Loucy (cell line): ENCODE measurements around the gene CAMTA1.

Experiments
- H2AFZ ChIP-seq: fragments of 200-600 bp; sonication (generic); 2 replicates; pipeline ENCODE4 v1.6.0; 2016; ENCODE audit warnings: antibody characterized with exemption, mild to moderate bottlenecking, low read length, moderate library complexity
- H3F3A ChIP-seq: fragments of 200-600 bp; 2 replicates; pipeline ENCODE4 v1.6.0; 2016; ENCODE audit warnings: antibody characterized with exemption, low read depth, mild to moderate bottlenecking
- H3K27me3 ChIP-seq: fragments of 200-600 bp; sonication (generic); 2 replicates; pipeline ENCODE4 v1.6.1; 2014; ENCODE audit warnings: low read length, mild to moderate bottlenecking; ENCODE audit not compliant: insufficient read depth, poor library complexity, severe bottlenecking
- H3K36me3 ChIP-seq: fragments of 200-600 bp; sonication (generic); 2 replicates; pipeline ENCODE4 v1.6.1; 2016; ENCODE audit warnings: low read length; ENCODE audit not compliant: insufficient read depth
- H3K4me1 ChIP-seq: fragments of 200-600 bp; sonication (generic); 2 replicates; pipeline ENCODE4 v1.5.1; 2014; ENCODE audit warnings: low read length, mild to moderate bottlenecking; ENCODE audit not compliant: insufficient read depth, poor library complexity, severe bottlenecking
- H3K4me2 ChIP-seq: fragments of 200-600 bp; sonication (generic); 2 replicates; pipeline ENCODE4 v1.6.0; 2014; ENCODE audit warnings: antibody characterized with exemption, low read length, low read depth, mild to moderate bottlenecking; ENCODE audit not compliant: poor library complexity, severe bottlenecking
- H3K4me3 ChIP-seq: fragments of 200-600 bp; sonication (generic); 2 replicates; pipeline ENCODE4 v1.5.1; 2014; ENCODE audit warnings: low read length, mild to moderate bottlenecking, mixed read lengths; ENCODE audit not compliant: poor library complexity, severe bottlenecking
- H3K79me2 ChIP-seq: fragments of 200-600 bp; sonication (generic); 2 replicates; pipeline ENCODE4 v1.6.1; 2014; ENCODE audit warnings: low read length; ENCODE audit not compliant: insufficient read depth
- H3K9ac ChIP-seq: fragments of 200-600 bp; sonication (generic); 2 replicates; pipeline ENCODE4 v1.6.0; 2014; ENCODE audit warnings: mild to moderate bottlenecking, low read depth, low read length, moderate library complexity; ENCODE audit not compliant: poor library complexity, severe bottlenecking
- H3K9me2 ChIP-seq: fragments of 200-600 bp; sonication (generic); replicated peaks from 2 replicates; pipeline ENCODE4 v1.6.1; 2016; ENCODE audit warnings: low read depth, low read length, mixed read lengths
- H3K9me3 ChIP-seq: fragments of 200-600 bp; sonication (generic); 2 replicates; pipeline ENCODE4 v1.6.1; 2014; ENCODE audit warnings: mild to moderate bottlenecking, antibody characterized with exemption, low read length, low read depth; ENCODE audit not compliant: insufficient read depth
- H4K20me1 ChIP-seq: fragments of 200-600 bp; sonication (generic); 2 replicates; pipeline ENCODE4 v1.6.0; 2014; ENCODE audit warnings: antibody characterized with exemption, low read length, mild to moderate bottlenecking; ENCODE audit not compliant: insufficient read depth, poor library complexity, severe bottlenecking
- EZH2phosphoT487 ChIP-seq: fragments of 200-600 bp; IDR thresholded peaks from 2 replicates; pipeline ENCODE4 v1.6.1; 2018; ENCODE audit warnings: antibody characterized with exemption, mild to moderate bottlenecking, moderate library complexity, borderline replicate concordance
- TF ChIP-seq, protein P1 (sequence below): fragments of 200-600 bp; sonication (generic); conservative IDR thresholded peaks from 2 replicates; pipeline ENCODE4 v1.5.1; 2014; ENCODE audit warnings: mild to moderate bottlenecking, antibody characterized with exemption, low read length

CAMTA1 gene

DNA sequence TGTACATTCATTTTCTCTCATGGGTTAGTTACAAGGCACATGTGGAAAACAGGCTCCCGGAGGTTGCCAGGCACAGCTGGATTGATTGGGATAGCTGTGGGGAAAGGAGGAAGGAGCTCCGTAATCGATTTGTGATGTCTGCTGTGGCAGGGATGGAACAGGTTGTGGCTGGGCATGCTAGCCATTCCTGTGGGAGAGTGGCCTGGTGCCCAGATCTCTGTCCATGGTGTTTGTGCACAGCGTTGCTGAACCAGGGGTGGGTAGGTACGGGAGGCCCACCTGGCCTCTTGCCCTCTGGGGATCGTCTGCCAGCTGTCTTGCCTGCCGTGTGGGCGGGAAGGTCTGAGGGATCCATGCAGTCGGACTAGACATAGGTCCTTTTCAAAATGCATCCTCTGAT is 683.0 kb downstream of the CAMTA1 start:
- H4K20me1 ChIP-seq, result no peaks in the 10 kb centered on the region
- no peak overlapping the region for H3K4me2 ChIP-seq
- no peaks in the 10 kb centered on the region; the same call in 1 of the 2 replicates for H3K9me3 ChIP-seq
- no peaks in the 10 kb centered on the region for H3F3A ChIP-seq
- TF ChIP-seq EZH2phosphoT487, result no peak
- TF ChIP-seq, protein P1, sequence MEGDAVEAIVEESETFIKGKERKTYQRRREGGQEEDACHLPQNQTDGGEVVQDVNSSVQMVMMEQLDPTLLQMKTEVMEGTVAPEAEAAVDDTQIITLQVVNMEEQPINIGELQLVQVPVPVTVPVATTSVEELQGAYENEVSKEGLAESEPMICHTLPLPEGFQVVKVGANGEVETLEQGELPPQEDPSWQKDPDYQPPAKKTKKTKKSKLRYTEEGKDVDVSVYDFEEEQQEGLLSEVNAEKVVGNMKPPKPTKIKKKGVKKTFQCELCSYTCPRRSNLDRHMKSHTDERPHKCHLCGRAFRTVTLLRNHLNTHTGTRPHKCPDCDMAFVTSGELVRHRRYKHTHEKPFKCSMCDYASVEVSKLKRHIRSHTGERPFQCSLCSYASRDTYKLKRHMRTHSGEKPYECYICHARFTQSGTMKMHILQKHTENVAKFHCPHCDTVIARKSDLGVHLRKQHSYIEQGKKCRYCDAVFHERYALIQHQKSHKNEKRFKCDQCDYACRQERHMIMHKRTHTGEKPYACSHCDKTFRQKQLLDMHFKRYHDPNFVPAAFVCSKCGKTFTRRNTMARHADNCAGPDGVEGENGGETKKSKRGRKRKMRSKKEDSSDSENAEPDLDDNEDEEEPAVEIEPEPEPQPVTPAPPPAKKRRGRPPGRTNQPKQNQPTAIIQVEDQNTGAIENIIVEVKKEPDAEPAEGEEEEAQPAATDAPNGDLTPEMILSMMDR, result no peak
- no peak overlapping the region for H3K9ac ChIP-seq
- no peaks in the 10 kb centered on the region for H3K27me3 ChIP-seq
- no peaks in the 10 kb centered on the region for H3K36me3 ChIP-seq
- no peak overlapping the region for H3K4me3 ChIP-seq
- H2AFZ ChIP-seq, result no peak overlapping the region
- no peaks in the 10 kb centered on the region for H3K79me2 ChIP-seq
- no peaks in the 10 kb centered on the region for H3K4me1 ChIP-seq
- H3K9me2 ChIP-seq, result no peaks in the 10 kb centered on the region

DNA sequence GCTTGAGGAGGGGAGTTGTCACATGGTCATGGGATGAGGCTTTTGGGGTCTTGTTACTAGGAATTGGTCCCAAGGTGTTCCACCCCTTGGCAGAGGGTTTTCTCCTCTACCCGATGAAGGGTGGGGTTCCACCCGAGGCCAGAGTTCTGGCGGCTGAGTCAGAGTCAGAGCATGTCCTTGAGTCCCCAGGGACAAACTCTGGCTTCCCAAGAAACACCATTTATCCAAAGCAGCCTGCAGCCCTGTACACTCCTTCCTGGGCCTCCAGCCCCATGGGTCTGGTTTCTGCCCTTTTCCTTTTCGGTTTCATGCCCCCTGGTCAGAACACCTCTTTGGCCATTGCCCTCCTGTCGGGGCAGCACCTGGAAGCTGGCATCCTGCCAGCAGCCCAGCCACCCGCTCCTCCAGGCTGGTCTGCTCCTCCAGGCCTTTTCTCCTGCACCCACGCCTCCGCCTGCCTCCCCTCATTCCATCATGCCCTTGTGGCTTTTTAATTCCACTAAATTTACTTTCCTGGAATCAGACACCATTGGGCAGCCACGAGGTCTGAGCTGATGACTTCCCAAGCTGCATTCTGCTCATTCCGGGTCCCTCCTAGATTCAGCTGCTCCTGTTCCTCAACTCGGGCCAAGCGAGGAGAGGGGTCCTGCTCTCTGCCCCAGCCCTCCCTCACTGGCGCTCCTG is 684.1 kb downstream of the CAMTA1 start:
- Histone ChIP-seq H3K36me3 (no peaks in the 10 kb centered on the region), H3K4me1 (no peaks in the 10 kb centered on the region), H3K9me3 (no peaks in the 10 kb centered on the region; the same call in 1 of the 2 replicates), H3K4me2 (no peak overlapping the region), H3K27me3 (no peaks in the 10 kb centered on the region), H4K20me1 (no peaks in the 10 kb centered on the region), H2AFZ (no peak overlapping the region), H3K9me2 (no peaks in the 10 kb centered on the region), H3K4me3 (no peak overlapping the region), H3K79me2 (no peaks in the 10 kb centered on the region), H3K9ac (no peak overlapping the region), H3F3A (no peaks in the 10 kb centered on the region)
- TF ChIP-seq, protein P1, result no peak
- TF ChIP-seq EZH2phosphoT487, result no peak

DNA sequence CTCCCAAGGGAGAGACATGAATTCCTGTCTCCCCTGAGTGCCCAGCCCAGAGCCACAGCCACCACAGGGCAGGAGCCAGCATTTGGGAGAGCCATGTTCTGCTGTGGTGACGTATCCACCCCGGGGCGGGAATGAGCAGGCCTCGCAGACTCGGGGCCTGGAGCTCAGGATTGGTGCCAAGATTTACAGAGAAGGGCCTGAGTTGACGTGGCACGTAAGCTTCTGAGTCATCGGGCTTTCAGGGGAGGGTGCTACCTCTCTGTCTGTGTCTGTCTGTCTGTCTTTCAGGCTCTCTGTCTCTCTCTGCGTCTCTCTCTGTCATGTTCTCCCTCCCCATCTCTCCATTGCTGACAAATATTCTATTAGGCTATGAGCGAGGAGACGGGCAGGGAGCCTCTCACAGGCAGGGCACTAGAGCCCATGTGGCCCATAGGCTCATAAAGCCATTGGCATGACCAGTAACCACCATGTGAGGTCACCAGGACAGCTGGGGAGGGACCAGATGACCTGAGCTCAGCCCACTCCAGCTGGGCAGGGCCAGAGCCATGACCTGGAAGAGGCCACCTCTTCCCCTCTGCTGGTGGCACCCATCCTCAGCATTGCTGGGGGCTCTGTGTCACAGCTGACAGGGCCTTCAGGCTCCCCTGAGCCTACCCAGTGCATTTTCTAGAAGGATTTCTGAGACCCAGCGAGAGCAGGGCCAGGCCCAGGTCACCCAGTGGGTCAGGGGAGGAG is 685.8 kb downstream of the CAMTA1 start:
- no peaks in the 10 kb centered on the region for H3K9me2 ChIP-seq
- no peak overlapping the region for H3K4me3 ChIP-seq
- no peaks in the 10 kb centered on the region for H3K79me2 ChIP-seq
- no peaks in the 10 kb centered on the region; the same call in 1 of the 2 replicates for H3K9me3 ChIP-seq
- no peaks in the 10 kb centered on the region for H3K4me1 ChIP-seq
- no peaks in the 10 kb centered on the region for H3K36me3 ChIP-seq
- H3K9ac ChIP-seq, result no peak overlapping the region
- H4K20me1 ChIP-seq, result no peaks in the 10 kb centered on the region
- H2AFZ ChIP-seq, result no peak overlapping the region
- no peaks in the 10 kb centered on the region for H3F3A ChIP-seq
- H3K27me3 ChIP-seq, result no peaks in the 10 kb centered on the region
- no peak overlapping the region for H3K4me2 ChIP-seq
- TF ChIP-seq EZH2phosphoT487, result no peak
- TF ChIP-seq, protein P1, result no peak
